ENCODE results near the gene MRPL38.
"Not testable (repeated sequence)": the region's sequence is repeated elsewhere in the genome, so short reads cannot be mapped to it uniquely, and the experiment has no call there.

Gene MRPL38

GRCh38 chr17:75876190-75876937 is 28.3 kb downstream of the MRPL38 start:
- peak; percentile 59 for DNase-seq (ENCODE audit: low read depth)

GRCh38 chr17:75875940-75876189 is 28.8 kb downstream of the MRPL38 start:
- no peak for DNase-seq (ENCODE audit: low read depth)

GRCh38 chr17:75875182-75875939 is 29.3 kb downstream of the MRPL38 start:
- no peak for DNase-seq (ENCODE audit: low read depth)

- no peak for DNase-seq (ENCODE audit: low read depth)
Measured at GRCh38 chr17:75874323-75875181, 30.1 kb downstream of the MRPL38 start.

- no peak for DNase-seq (ENCODE audit: low read depth)
Measured at GRCh38 chr17:75873587-75874322, 30.9 kb downstream of the MRPL38 start.

GRCh38 chr17:75872434-75873351 is 32.0 kb downstream of the MRPL38 start:
- DNase-seq (ENCODE audit: low read depth) = peak; percentile 29

- DNase-seq (ENCODE audit: low read depth) = not testable (repeated sequence)
Measured at GRCh38 chr17:75870228-75870627, 34.5 kb downstream of the MRPL38 start.

GRCh38 chr17:75869282-75870141 is 35.2 kb downstream of the MRPL38 start:
- DNase-seq (ENCODE audit: low read depth) = no peak

GRCh38 chr17:75868730-75869281 is 35.9 kb downstream of the MRPL38 start:
- not testable (repeated sequence) for DNase-seq (ENCODE audit: low read depth)

- DNase-seq (ENCODE audit: low read depth) = not testable (repeated sequence)
Measured at GRCh38 chr17:75865404-75866188, 39.1 kb downstream of the MRPL38 start.

GRCh38 chr17:75864887-75865286 is 39.8 kb downstream of the MRPL38 start:
- not testable (repeated sequence) for DNase-seq (ENCODE audit: low read depth)

- DNase-seq (ENCODE audit: low read depth) = peak; percentile 28
Measured at GRCh38 chr17:75864448-75864871, 40.2 kb downstream of the MRPL38 start.

GRCh38 chr17:75861927-75862317 is 42.8 kb downstream of the MRPL38 start:
- no peak for DNase-seq (ENCODE audit: low read depth)

GRCh38 chr17:75859358-75859757 is 45.3 kb downstream of the MRPL38 start:
- not testable (repeated sequence) for DNase-seq (ENCODE audit: low read depth)

GRCh38 chr17:75856062-75856756 is 48.5 kb downstream of the MRPL38 start:
- no peak for DNase-seq (ENCODE audit: low read depth)

- DNase-seq (ENCODE audit: low read depth) = peak; percentile 95
Measured at GRCh38 chr17:75855310-75856061, 49.2 kb downstream of the MRPL38 start, which contains the start of gene WBP2. Gene WBP2, minus strand, starts transcription at chr17:75855335. Its CDS starts 38 bp downstream, at chr17:75855297.

- no peak for DNase-seq (ENCODE audit: low read depth)
Measured at GRCh38 chr17:75854881-75855309, 49.8 kb downstream of the MRPL38 start.

Data from activated T-cell treated with anti-CD3 and anti-CD28 coated beads for 24 hours (primary cell).